Stimulated activated naive CD8-positive, alpha-beta T cell treated with anti-CD3 and anti-CD28 coated beads, Interleukin-15, amount 100 ng/mL, for 72 hours (primary cell): ENCODE results near the gene ZBTB5.
"Not testable (repeated sequence)": the region's sequence is repeated elsewhere in the genome, so short reads cannot be mapped to it uniquely, and the experiment has no call there.

Source experiments
- ATAC-seq: fragments of 150-1000 bp; cut with Tn5 transposase; 2 replicates; pipeline ENCODE4 v1.10.0; 2021; ENCODE audit warnings: mild to moderate bottlenecking, moderate library complexity
- DNase-seq, 2 donors: peaks; one replicate each; pipeline ENCODE4 v3.0.0; 2021 to 2022
- H3K27ac Mint-ChIP-seq, 2 donors: one replicate each; pipeline ENCODE4 v1.8.0; 2022; ENCODE audit warnings: mild to moderate bottlenecking in 2 of 2, mixed read lengths in 2 of 2, moderate library complexity in 2 of 2
- H3K27me3 Mint-ChIP-seq: one replicate; pipeline ENCODE4 v1.8.0; 2022; ENCODE audit warnings: mixed read lengths
- H3K4me1 Mint-ChIP-seq: one replicate; pipeline ENCODE4 v1.8.0; 2022; ENCODE audit warnings: mild to moderate bottlenecking, mixed read lengths
- H3K4me3 Mint-ChIP-seq, 2 donors: one replicate each; pipeline ENCODE4 v1.8.0; 2022; ENCODE audit warnings: mild to moderate bottlenecking in 2 of 2, mixed read lengths in 2 of 2, moderate library complexity in 1 of 2
- H3K9me3 Mint-ChIP-seq, 2 donors: one replicate each; pipeline ENCODE4 v1.8.0; 2022; ENCODE audit warnings: mixed read lengths in 2 of 2

Gene ZBTB5

DNA sequence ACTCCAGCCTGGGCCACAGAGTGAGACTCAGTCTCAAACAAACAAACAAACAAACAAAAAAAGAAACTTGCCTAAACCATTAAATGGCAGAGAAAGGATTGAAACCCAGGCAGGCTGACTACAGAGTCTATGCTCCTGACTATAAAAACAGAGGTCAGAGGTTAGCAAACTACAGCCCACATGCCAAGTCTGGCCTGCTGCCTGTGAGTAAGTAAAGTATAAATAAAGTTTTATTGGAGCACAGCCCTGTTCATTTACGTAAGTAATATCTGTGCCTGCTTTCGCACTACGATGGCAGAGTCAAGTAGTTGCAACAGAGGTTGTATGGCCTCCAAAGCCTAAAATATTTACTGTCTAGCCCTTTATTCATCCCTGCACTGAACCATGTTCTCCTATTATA is 32.1 kb upstream of the ZBTB5 start:
- no peak overlapping the region for H3K4me3 Mint-ChIP-seq
- no peak for ATAC-seq
- DNase-seq: no peak
- H3K27ac Mint-ChIP-seq: peak overlapping the region in 1 of 2 donors; percentile 8
- H3K4me1 Mint-ChIP-seq: peaks cover 11% of the 10 kb centered on the region
- H3K27me3 Mint-ChIP-seq: no peaks in the 10 kb centered on the region
- H3K9me3 Mint-ChIP-seq: no peaks in the 10 kb centered on the region

GRCh38 chr9:37496020-37496419 is 30.8 kb upstream of the ZBTB5 start:
- H3K4me3 Mint-ChIP-seq: no peak overlapping the region
- ATAC-seq (no peak), DNase-seq (no peak)
- H3K27ac Mint-ChIP-seq: peak overlapping the region in 1 of 2 donors; percentile 18
- peaks cover 11% of the 10 kb centered on the region for H3K4me1 Mint-ChIP-seq
- H3K27me3 Mint-ChIP-seq: no peaks in the 10 kb centered on the region
- no peaks in the 10 kb centered on the region for H3K9me3 Mint-ChIP-seq

DNA sequence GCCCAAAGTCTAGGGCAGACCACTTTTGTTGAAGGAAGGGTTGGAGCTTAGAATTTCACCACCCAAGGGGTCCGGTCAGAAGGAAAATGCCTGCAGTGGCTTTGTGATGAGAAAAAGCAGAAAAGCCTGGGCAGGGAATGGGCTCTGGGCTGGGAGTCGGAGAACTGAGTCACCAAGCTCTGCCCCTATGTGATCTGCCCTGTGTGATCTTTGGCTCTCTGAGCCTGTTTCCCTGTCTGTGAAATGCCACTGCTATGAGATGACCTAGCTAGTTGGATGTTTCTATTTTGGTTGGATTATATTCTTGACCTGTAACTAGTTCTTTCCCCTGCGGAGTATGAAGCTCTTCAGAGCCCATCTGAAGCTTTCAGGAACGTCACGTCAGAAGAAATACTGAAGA is 30.3 kb upstream of the ZBTB5 start:
- peaks cover 12% of the 10 kb centered on the region for H3K4me1 Mint-ChIP-seq
- DNase-seq: no peak
- H3K9me3 Mint-ChIP-seq: no peaks in the 10 kb centered on the region
- H3K27ac Mint-ChIP-seq: peak overlapping the region in 1 of 2 donors; percentile 18
- no peak overlapping the region for H3K4me3 Mint-ChIP-seq
- no peak for ATAC-seq
- no peaks in the 10 kb centered on the region for H3K27me3 Mint-ChIP-seq

DNA sequence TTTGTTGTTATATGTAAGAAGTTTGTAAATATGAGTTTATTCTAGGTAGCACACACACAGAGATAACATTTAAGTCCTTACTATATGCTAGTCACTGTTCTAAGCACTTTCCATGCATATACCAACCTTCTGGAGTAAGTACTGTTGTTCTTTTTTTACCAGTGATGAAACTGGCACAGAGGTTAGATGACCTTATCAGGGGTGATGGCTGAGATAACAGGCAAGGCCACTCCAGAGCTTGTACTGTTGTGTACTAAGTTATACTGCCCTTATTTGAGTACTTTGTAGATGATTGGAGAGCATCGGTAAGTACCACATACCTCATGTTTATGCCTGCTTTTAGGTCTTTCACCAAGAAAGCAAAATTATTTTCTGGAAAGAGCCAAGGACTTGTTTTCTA is 26.7 kb upstream of the ZBTB5 start:
- DNase-seq (no peak), ATAC-seq (no peak)
- Mint-ChIP-seq H3K27ac (no peak overlapping the region), H3K4me3 (no peak overlapping the region), H3K9me3 (no peaks in the 10 kb centered on the region), H3K27me3 (no peaks in the 10 kb centered on the region), H3K4me1 (peaks cover 33% of the 10 kb centered on the region)

- Mint-ChIP-seq H3K27me3 (peaks cover 3% of the 10 kb centered on the region), H3K4me1 (peaks cover 45% of the 10 kb centered on the region), H3K4me3 (peak overlapping the region; percentile 96 to 99), H3K27ac (peak overlapping the region; percentile 99), H3K9me3 (no peaks in the 10 kb centered on the region)
- ATAC-seq (no peak), DNase-seq (no peak)
These were observed 21.6 kb upstream of the ZBTB5 start for GRCh38 chr9:37486616-37487548.

DNA sequence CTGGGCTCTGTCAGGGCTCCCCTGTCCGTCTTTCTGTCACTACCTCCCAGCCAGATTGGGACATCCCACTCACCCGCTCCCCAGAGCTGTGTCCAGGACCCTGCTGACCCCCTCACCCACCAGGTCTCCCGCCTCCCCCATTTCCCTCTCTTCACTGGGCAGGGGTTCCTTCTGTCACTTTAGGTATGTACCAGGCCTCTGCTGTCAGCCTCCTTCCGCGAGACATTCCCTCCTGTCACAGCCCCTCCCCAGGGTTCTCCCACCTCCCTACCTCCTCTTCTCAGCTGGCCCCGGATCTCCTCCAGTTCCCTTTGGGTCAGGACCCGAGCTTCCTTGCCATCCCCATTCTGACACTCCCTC is 21.0 kb upstream of the ZBTB5 start:
- H3K27ac Mint-ChIP-seq: peak overlapping the region; percentile 99
- ATAC-seq (no peak), DNase-seq (peak in 1 of 2 donors; percentile 16)
- H3K4me3 Mint-ChIP-seq: peak overlapping the region; percentile 96 to 99
- peaks cover 9% of the 10 kb centered on the region for H3K27me3 Mint-ChIP-seq
- H3K4me1 Mint-ChIP-seq: peaks cover 45% of the 10 kb centered on the region
- H3K9me3 Mint-ChIP-seq: no peaks in the 10 kb centered on the region

DNA sequence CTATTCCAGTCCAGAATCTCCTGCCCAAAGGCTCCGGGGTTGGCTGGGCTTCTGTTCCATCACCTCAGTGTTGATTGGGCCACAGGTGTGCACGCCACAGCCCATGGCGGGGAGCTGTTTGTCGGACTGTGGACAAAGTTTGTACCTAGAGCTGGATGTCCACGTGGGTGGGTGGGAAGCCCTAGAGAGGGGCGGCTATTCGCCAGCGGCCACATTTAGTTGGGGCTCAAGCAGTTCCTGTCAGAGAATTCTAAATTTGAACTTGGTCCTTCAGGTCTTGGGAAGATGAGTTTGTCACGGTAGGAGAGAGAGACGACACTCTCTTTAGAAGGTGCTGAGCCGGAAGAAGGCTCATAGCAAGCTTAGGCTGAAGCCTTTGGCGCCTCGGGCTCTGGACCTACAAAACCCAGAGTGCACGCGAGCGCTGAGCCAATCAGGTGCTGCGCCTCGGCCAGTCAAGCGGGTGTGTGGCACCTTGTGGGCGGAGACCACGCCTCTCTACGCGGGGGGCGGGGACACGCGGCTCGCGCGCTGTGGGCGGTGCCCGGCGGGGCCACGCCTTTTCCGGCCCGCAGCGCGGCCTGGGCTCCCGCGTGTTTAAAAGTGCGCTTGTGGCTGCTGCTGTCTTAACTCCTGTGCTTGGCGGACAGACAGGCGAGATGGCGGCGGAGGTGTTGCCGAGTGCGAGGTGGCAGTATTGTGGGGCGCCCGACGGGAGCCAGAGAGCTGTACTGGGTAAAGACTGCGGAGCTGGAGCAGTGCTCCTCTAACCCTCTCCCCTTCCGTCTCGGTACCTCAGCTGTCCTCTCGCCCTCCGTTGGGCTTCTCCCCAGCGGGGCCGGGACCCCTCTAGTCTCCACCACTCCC is 20.4 kb upstream of the ZBTB5 start, which contains the start of gene POLR1E:
Gene POLR1E (plus strand): TSS at position 560 of the 867 bp plus-strand sequence. CDS start 100 bp downstream, at position 660.
- peaks cover 44% of the 10 kb centered on the region for H3K4me1 Mint-ChIP-seq

GRCh38 chr9:37480759-37481158 is 15.5 kb upstream of the ZBTB5 start:
- peaks cover 10% of the 10 kb centered on the region for H3K4me1 Mint-ChIP-seq

More for the DNA sequence above, 20.4 kb upstream of the ZBTB5 start, which contains the start of gene POLR1E:
- Mint-ChIP-seq H3K27ac (peak within 1 kb of the TSS; percentile 99), H3K4me3 (peak within 1 kb of the TSS; percentile 96 to 99), H3K9me3 (no peaks in the 10 kb centered on the region), H3K27me3 (peaks cover 11% of the 10 kb centered on the region)
- DNase-seq (peak; percentile 96 to 97), ATAC-seq (peak; percentile 95)

DNA sequence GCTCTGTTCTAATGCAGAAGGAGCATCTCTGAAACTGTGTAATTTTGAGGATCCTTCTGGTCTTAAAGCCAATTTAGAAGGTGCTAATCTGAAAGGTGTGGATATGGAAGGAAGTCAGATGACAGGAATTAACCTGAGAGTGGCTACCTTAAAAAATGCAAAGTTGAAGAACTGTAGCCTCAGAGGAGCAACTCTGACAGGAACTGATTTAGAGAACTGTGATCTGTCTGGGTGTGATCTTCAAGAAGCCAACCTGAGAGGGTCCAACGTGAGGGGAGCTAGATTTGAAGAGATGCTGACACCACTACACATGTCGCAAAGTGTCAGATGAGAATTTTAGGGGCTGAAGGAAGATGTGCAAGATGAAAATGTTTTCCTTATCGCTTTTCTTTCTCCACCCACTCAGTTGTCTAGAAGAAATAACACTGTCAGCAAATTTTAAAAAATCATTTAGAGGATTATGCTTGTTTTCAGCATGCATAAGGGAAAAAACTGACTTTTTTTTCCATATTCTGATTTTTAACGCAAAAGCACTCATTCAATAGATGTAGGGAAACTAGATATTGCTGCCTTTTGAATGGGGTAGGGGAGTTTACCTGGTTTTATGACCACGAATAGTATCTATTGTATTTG is 12.9 kb upstream of the ZBTB5 start:
- Mint-ChIP-seq H3K9me3 (peaks cover 11 to 15% of the 10 kb centered on the region in 2 donors), H3K27me3 (peaks cover 30% of the 10 kb centered on the region)
- not testable (repeated sequence) for H3K4me1 Mint-ChIP-seq, ATAC-seq, H3K4me3 Mint-ChIP-seq, H3K27ac Mint-ChIP-seq, DNase-seq

More at GRCh38 chr9:37480759-37481158, 15.5 kb upstream of the ZBTB5 start:
- DNase-seq (no peak), ATAC-seq (no peak)
- H3K4me3 Mint-ChIP-seq: no peak overlapping the region
- H3K27ac Mint-ChIP-seq: no peak overlapping the region
- H3K27me3 Mint-ChIP-seq: peaks cover 30% of the 10 kb centered on the region
- no peaks in the 10 kb centered on the region for H3K9me3 Mint-ChIP-seq

GRCh38 chr9:37477443-37477842 is 12.2 kb upstream of the ZBTB5 start:
- Mint-ChIP-seq H3K27me3 (peaks cover 30% of the 10 kb centered on the region), H3K9me3 (peaks cover 11 to 15% of the 10 kb centered on the region in 2 donors)
- ATAC-seq, H3K4me1 Mint-ChIP-seq, DNase-seq, H3K27ac Mint-ChIP-seq, H3K4me3 Mint-ChIP-seq: not testable (repeated sequence)

DNA sequence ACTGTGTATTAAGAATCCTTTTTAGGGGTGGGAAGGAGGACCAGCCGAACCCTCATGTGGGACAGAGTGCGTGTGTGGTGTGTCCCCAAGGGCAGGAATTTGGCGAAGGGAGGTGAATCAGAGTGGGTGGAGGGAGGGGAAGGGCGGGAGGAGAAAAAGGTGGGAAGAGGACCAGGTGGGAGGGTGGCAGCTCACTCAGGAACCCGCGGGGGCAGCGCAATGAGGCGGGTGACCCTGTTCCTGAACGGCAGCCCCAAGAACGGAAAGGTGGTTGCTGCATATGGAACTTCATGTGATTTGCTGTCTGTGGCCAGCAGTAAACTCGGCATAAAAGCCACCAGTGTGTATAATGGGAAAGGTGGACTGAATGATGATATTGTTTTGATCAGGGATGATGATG is 11.7 kb upstream of the ZBTB5 start:
- Mint-ChIP-seq H3K4me3 (no peak overlapping the region), H3K27ac (no peak overlapping the region), H3K4me1 (peaks cover 6% of the 10 kb centered on the region), H3K27me3 (peaks cover 28% of the 10 kb centered on the region), H3K9me3 (peaks cover 11 to 15% of the 10 kb centered on the region in 2 donors)
- no peak for ATAC-seq
- no peak for DNase-seq

DNA sequence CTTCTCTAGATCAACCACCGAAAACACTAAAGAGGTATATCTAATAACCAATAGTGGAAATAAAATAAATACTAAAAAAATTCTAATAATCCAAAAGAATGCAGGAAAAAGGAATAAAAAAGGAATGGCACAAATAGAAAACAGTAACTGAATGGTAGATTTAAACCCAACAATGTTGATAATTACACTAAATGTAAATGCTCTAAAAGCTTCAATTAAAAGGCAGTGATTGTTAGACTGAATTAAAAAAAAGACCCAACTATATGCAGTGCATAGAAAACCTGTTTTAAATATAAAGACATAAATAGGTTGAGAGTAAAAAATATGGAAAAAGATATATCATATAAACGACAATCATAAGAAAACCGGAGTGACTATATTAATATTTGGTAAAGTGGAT is 9.2 kb upstream of the ZBTB5 start:
- Mint-ChIP-seq H3K4me3 (no peak overlapping the region), H3K9me3 (peaks cover 11 to 15% of the 10 kb centered on the region in 2 donors), H3K4me1 (peaks cover 13% of the 10 kb centered on the region), H3K27me3 (peaks cover 19% of the 10 kb centered on the region), H3K27ac (no peak overlapping the region)
- ATAC-seq: no peak
- DNase-seq: no peak

DNA sequence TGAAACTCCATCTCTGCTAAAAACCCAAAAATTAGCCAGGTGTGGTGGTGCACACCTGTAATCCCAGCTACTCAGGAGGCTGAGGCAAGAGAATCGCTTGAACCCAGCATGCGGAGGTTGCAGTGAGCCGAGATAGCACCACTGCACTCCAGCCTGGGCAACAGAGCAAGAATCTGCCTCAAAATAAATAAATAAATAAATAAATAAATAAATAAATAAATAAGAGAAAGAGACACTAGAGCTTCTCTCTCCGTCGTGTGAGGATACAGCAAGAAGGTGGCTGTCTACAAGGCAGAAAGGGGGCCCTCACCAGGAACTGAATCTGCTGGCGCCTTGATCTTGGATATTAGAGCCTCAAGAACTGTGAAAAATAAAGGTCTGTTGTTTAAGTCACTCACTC is 8.7 kb upstream of the ZBTB5 start:
- Mint-ChIP-seq H3K9me3 (peaks cover 11 to 15% of the 10 kb centered on the region in 2 donors), H3K4me1 (peaks cover 13% of the 10 kb centered on the region), H3K27me3 (peaks cover 19% of the 10 kb centered on the region)
- not testable (repeated sequence) for H3K4me3 Mint-ChIP-seq, DNase-seq, H3K27ac Mint-ChIP-seq, ATAC-seq

- ATAC-seq: no peak
- DNase-seq: no peak
- peaks cover 11 to 15% of the 10 kb centered on the region in 2 donors for H3K9me3 Mint-ChIP-seq
- H3K27me3 Mint-ChIP-seq: peaks cover 7% of the 10 kb centered on the region
- H3K27ac Mint-ChIP-seq: peak overlapping the region; percentile 20 to 67
- peak overlapping the region; percentile 79 to 83 for H3K4me3 Mint-ChIP-seq
- peaks cover 13% of the 10 kb centered on the region for H3K4me1 Mint-ChIP-seq
These were observed 6.9 kb upstream of the ZBTB5 start for GRCh38 chr9:37471942-37472684.
